NCI-H2196 treated with DMSO at 0.1 percent for 48 hours (cell line): ENCODE measurements around the gene SH2D4B.
A peak's percentile ranks its signal among the peaks of the same experiment; 100 is the strongest.

Experiments
- DNase-seq: peaks from one replicate; lab custom pipeline; 2025; ENCODE audit not compliant: unreplicated experiment; lab: John Stamatoyannopoulos, UW

The SH2D4B gene

GRCh38 chr10:80537736-80538480, at the start of gene SH2D4B:
Gene SH2D4B, plus strand, starts transcription at chr10:80537902. Its CDS starts 430 bp downstream, at chr10:80538332.
- peak; percentile 3 for DNase-seq

DNA sequence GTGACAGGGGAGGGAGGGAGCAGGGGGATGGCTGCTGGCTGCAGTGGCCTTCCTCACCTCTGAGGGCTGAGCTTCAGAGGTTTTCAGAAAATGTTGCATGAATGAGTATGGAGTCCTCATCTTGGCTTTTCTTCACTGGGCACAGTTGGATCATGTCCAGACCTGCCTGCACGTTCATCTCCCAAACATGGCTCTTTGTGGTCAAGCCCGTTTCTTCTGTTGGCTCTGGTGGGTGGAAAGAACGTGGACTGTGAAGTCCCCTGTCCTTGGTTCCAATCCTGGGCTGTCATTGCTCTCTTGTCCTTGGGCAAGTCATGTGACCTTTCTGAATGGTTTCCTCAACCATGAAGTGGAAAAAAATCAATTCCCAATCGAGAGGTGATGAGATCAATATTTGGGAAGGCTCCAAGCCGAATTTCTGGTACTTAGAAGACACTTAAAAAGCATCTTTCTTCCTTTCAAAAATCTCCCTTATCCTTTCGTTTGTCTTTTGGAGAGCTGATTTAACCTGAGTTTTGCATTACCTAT, 49.1 kb upstream of the SH2D4B start:
- no peak for DNase-seq

GRCh38 chr10:80489371-80490112, 48.2 kb upstream of the SH2D4B start:
- DNase-seq: no peak

GRCh38 chr10:80491251-80492102, 46.2 kb upstream of the SH2D4B start:
- DNase-seq: no peak

DNA sequence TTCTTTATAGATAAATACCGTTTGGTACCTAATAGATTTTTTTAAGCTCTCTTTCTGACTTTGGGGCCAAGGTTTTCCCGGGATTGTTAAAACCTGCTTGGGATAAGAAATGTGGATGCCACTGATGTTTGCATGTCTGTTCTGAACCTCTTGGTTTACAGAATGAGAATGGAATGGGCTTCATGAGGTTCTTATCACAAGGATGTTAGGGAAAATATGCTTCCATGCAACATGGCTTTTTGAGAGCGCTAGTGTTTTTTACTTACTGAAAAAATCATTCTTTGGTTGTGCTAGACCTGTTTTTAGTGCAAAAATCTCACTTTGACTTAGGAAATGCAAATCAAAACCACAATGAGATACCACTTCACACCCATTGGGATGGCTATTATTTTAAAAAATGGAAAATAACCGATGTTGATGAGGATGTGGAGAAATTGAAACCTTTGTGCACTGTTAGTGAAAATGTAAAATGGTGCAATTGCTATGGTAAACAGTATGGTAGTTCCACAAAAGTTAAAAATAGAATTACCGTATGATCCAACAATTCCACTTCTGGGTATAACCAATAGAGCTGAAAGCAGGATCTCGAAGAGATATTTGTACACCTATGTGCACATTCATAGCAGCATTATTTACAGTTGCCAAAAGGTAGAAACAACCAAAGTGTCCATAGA, 44.7 kb upstream of the SH2D4B start:
- no peak for DNase-seq

DNA sequence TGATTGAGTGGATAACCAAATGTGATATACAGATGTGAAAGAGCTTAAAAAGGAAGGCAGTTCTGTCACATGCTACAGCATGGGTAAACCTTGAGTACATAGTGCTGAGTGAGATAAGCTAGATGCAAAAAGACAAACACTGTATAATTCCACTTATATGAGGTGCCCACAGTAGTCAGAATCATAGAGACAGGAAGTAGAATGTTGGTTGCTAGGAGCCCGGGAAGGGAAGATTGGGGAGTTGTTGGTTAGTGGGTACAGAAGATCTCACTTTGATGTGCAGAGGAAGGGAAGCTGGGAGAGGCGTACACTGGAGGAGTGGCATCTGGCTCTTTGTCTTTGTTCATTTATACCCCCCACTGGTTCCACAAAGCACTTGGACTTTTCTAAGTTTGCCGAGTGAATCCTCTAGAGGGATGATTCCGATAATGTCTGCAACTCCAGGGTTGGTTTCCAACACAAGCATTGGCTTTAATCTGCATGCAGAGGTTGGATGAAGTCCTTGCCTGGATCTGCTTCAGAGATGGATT, 44.1 kb upstream of the SH2D4B start:
- DNase-seq: no peak

GRCh38 chr10:80496555-80497172, 41.0 kb upstream of the SH2D4B start:
- DNase-seq: no peak

GRCh38 chr10:80497187-80498077, 40.3 kb upstream of the SH2D4B start:
- DNase-seq: no peak

DNA sequence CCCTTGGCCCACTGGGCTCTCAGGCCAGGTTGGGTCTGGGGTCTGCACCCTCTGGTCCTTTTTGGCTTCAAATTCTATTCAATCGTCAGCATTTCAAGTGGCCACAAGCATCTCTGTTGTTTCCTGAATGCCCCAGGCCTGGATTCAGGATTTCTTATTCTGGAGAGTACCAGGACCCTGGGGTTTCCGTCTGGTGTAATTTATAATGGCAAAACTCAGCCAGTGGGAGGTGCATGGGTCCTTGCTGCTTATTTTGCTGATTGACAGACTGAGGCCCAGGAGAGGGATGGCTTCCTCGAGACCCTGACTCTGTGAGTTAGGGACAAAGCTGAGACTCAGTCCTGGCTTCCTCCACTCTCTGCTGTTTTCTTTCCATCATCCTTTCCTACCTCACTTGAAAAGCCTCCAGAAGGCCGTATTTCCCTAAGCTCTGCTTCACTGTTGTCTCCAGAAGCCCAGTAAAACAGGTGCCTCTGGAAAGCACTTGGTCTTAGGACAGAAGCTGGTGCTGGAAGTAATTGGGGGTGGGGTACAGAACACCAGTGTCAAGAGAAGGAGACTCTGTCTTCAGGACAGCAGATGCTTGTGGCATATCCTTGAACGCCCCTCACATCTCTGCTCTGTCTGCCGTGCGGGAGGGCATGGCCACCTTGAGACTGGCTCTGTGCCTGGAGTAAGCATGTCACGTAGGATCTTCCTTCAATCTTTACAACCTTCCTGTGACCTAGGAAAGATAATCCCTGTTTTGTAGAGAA, 39.4 kb upstream of the SH2D4B start:
- no peak for DNase-seq

DNA sequence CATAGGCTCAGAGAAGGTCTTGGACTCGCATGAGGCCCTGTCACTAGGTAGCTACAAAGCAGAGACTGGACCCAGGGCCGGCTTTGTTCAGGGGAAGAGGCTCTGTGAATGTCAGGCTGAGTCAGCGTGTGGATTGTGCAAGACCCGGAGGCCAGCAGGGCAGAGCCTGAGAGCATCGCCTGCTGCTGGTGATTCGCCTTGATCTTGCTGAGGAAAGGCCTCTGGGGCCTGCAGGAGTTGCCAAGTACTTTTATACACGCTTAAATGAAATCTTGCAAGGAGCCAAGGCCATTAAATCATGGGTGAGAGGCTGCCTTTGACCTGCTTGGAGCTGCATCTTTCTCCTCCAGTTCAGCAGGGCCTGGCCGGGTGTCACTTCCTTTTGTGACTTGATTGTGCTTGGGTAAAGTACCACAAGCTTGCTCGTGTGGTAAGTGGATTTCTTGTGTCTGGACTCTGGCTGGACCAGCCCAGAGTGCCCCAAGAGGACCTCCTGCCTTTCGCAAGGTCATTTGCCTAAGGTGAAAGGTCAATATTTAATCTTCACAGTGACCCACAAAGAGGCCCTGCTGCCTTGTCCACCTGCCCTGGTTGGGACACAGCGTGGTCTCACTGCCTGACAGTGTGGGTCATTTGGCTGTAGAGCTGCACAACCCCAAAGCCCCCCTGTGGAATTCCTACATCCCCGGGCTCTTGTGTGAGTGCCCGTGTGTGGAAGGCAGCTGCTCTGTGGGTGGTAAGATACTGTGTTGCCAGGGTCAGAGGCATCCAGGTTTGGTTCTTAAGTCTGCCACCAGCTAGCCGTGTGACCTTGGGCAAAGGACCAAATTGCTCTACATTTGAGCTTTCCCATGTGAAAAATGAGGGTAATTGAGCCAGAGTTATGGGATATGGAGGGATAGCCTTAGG, 38.6 kb upstream of the SH2D4B start:
- no peak for DNase-seq

DNA sequence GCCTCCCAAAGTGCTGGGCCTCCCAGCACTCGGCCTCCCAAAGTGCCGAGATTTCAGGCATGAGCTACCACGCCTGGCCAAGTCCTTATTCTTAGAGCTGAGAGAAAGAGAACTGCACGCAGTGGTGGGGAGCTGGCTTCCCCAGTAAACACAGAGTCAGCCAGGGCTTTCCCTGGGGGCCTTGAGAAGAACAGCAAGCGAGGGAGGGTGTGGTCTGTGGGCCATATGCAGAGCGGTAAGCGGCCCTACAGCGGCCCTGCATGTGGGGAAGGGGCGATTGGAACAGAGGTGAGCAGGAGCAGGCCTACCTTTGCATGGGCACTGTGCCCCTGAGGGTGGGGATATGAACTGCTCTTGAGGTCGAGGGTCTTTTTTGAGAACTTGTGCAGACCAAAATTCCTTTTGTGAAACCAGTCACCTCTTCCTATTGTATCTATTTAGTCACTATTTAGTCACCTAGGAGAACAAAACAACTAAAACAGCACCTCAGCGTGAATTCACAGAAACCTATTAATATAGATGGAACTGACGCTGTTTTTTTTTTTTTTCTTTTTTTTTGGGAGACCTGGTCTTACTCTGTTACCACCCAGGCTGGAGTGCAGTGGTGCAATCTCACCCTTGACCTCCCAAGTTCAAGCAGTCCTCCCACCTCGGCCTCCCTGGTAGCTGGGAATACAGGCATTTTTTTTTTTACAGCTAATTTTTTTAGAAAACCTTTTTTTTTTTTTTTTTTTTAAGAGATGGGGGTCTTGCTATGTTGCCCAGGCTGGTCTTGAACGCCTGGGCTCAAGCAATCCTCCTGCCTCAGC, 36.9 kb upstream of the SH2D4B start:
- no peak for DNase-seq

DNA sequence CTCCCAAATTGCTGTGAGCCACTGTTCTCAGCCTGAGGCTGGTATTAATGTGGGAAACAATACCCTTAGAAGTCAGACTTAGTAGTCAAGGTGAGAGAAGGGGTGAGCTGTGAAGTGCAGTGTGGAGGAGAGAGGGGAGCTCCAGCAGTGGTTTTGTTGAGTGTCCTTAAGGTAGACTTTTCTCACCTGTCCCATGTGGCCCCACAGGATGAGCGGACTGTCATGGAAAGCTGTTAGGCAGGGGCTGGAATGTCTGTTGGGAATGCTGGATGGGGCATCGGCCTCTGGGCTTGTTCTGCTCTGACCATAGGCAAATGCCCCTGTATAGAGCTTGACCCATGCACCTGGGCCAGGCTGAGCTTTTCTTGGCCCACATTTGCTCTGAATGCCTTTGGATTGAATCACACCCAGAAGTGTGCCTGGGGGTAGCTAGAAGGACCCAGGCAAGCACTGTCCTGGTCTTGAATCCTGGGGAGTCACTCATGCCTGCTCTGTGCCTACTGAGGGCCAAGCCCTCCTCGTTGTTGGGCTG, 36.3 kb upstream of the SH2D4B start:
- DNase-seq: no peak

DNA sequence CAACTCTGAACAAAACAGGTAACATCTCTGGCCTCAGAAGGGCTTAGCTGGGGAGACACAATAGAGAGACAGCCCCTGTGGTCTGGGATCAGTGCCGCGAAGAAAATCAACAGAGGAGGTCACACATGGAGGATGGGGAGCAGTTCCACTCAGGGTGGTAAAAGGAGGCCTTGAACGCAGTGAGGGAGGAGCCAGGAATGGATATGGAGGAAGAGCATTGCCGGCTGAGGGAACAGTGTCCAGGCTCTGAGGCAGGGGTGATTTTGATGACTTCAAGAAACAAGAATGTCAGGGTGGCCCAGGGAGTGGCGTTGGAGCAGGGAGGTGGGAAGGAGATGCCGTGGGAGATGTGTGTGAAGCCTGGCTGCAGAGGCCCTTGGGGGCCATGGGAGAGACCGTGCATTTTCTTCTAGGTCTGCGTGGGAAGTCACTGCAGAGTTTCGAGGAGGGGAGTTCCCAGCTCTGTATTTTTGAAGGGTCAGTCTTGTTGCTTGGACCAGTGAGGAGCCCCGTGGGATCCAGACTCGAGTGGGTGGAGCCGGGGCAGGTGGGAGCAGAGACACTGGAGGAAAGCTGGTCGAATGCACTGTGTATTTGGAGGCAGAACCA, 35.7 kb upstream of the SH2D4B start:
- no peak for DNase-seq

GRCh38 chr10:80502621-80503583, 34.8 kb upstream of the SH2D4B start:
- no peak for DNase-seq
